ENCODE results near the gene ANO9. TPM values are rescaled to one million over a fixed set of nuclear protein-coding genes. Genes with fewer than 3 reads are reported as not detected.
"Not testable (repeated sequence)": the region's sequence is repeated elsewhere in the genome, so short reads cannot be mapped to it uniquely, and the experiment has no call there.

ANO9 gene
- total RNA-seq, 1 experiment from 2014 or later: 16.6 TPM

GRCh38 chr11:438101-438844 is 3.5 kb downstream of the ANO9 start:
- H3K9me3 ChIP-seq (ENCODE audit: low read length): no peaks in the 10 kb centered on the region
- DNase-seq (no peak), ATAC-seq (no peak)
- no peaks in the 10 kb centered on the region for H3K9me2 ChIP-seq (replicated peaks; ENCODE audit: low read length)
- BruUV-seq (replicated peaks): no TSS peak
- H3K27me3 ChIP-seq (ENCODE audit: low read length): no peaks in the 10 kb centered on the region
- CTCF ChIA-PET: no interaction called here
- H3K36me3 ChIP-seq (ENCODE audit: low read depth, low read length): no peaks in the 10 kb centered on the region
- no peak overlapping the region for H2AFZ ChIP-seq (ENCODE audit: low read length)
- no peak overlapping the region for H3K27ac ChIP-seq (ENCODE audit: low read length)
- H3K4me3 ChIP-seq (ENCODE audit: low read length): no peak overlapping the region
- POLR2A ChIA-PET (ENCODE audit: unreplicated experiment): no interaction called here
- H3K79me2 ChIP-seq (ENCODE audit: low read length): 0 out of 2 replicates have a peak, but pooled peaks cover 17% of the 10 kb centered on the region
- no peaks in the 10 kb centered on the region for H4K20me1 ChIP-seq (ENCODE audit: low read length)
- intact Hi-C loops (cut with micrococcal nuclease): no loop called here
- no peak overlapping the region for H3K9ac ChIP-seq (ENCODE audit: low read length)
- no peak overlapping the region for H3K4me2 ChIP-seq (ENCODE audit: low read length)
- TF ChIP-seq CTCF (conservative IDR thresholded peaks at IDR 0.05; ENCODE audit: low read depth, low read length) (no peak), EZH2 (IDR thresholded peaks at IDR 0.05; ENCODE audit: low read length, unreplicated experiment) (no peak), EZH2phosphoT487 (IDR thresholded peaks at IDR 0.05; ENCODE audit: borderline replicate concordance, low read length) (no peak)
- no peaks in the 10 kb centered on the region for H3F3A ChIP-seq (ENCODE audit: low read length, unreplicated experiment)
- H3K4me1 ChIP-seq (ENCODE audit: insufficient read depth, low read length): peaks cover 8% of the 10 kb centered on the region; the same call in 1 of the 2 replicates

DNA sequence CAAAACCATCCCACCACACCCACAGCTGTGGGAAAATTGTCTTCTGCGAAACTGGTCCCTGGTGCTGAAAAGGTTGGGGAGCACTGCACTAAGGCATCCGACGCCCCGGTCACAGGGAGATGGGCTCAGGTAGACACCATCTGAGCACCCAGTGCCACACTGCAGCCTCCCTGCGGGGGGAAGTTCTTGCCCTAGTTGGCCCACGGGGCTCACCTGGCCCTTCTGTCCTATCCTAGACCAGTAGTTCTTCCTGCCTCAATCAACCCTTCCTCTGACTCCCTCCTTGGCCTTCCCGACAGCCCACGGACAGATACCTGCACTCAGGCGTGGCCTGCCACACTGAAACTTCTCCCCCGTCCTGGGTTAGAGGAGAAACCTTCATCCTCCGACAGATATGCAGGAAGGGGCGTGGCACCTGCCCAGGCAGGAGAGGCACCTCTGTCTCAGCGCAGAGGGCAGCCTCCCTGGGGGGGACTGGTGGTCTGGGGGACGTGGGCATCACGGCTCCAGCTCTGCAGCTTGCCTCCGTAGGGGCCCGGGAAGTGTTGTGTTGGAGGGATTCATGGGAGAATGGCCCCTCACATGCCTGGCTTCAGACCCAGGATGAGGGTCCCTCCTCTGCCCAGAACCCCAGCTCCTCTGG is 4.5 kb downstream of the ANO9 start:
- Histone ChIP-seq H4K20me1 (ENCODE audit: low read length) (no peaks in the 10 kb centered on the region), H3K27ac (ENCODE audit: low read length) (no peak overlapping the region), H3K4me2 (ENCODE audit: low read length) (no peak overlapping the region), H3K36me3 (ENCODE audit: low read depth, low read length) (no peaks in the 10 kb centered on the region), H3F3A (ENCODE audit: low read length, unreplicated experiment) (no peaks in the 10 kb centered on the region), H3K9me2 (replicated peaks; ENCODE audit: low read length) (no peaks in the 10 kb centered on the region), H2AFZ (ENCODE audit: low read length) (no peak overlapping the region), H3K9ac (ENCODE audit: low read length) (no peak overlapping the region), H3K4me1 (ENCODE audit: insufficient read depth, low read length) (peaks cover 8% of the 10 kb centered on the region; the same call in 1 of the 2 replicates), H3K79me2 (ENCODE audit: low read length) (0 out of 2 replicates have a peak, but pooled peaks cover 17% of the 10 kb centered on the region), H3K9me3 (ENCODE audit: low read length) (no peaks in the 10 kb centered on the region), H3K4me3 (ENCODE audit: low read length) (no peak overlapping the region), H3K27me3 (ENCODE audit: low read length) (no peaks in the 10 kb centered on the region)
- no peak for ATAC-seq
- no peak for DNase-seq
- TF ChIP-seq CTCF (conservative IDR thresholded peaks at IDR 0.05; ENCODE audit: low read depth, low read length) (no peak), EZH2phosphoT487 (IDR thresholded peaks at IDR 0.05; ENCODE audit: borderline replicate concordance, low read length) (no peak), EZH2 (IDR thresholded peaks at IDR 0.05; ENCODE audit: low read length, unreplicated experiment) (no peak)
- CTCF ChIA-PET: no interaction called here
- intact Hi-C loops (cut with micrococcal nuclease): no loop called here
- BruUV-seq (replicated peaks): no TSS peak
- POLR2A ChIA-PET (ENCODE audit: unreplicated experiment): no interaction called here

DNA sequence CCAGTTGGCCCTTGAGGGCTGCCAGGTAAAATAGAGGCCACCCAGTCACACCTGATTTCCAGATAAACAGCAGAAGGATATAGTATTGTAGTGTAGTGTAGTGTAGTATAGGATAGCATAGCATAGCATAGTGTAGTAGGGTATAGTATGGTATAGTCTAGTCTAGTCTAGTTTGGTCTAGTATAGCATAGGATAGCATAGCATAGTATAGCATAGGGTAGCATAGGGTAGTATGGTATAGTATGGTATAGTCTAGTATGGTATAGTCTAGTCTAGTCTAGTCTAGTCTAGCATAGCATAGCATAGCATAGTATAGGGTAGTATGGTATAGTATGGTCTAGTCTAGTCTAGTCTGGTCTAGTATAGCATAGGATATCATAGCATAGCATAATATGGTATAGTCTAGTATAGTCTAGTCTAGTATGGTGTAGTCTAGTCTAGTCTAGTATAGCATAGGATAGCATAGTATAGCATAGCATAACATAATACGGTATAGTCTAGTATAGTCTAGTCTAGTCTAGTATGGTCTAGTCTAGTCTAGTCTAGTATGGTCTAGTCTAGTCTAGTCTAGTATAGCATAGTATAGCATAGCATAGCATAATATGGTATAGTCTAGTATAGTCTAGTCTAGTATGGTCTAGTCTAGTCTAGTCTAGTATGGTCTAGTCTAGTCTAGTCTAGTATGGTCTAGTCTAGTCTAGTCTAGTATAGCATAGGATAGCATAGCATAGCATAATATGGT is 6.6 kb downstream of the ANO9 start:
- POLR2A ChIA-PET (ENCODE audit: unreplicated experiment); ATAC-seq: not testable (repeated sequence)

More for the DNA sequence above, 6.6 kb downstream of the ANO9 start:
- BruUV-seq (replicated peaks); H3K4me1 ChIP-seq (ENCODE audit: insufficient read depth, low read length); H3K27me3 ChIP-seq (ENCODE audit: low read length); H3K36me3 ChIP-seq (ENCODE audit: low read depth, low read length); H3K9me3 ChIP-seq (ENCODE audit: low read length); intact Hi-C loops (cut with micrococcal nuclease); H3K9me2 ChIP-seq (replicated peaks; ENCODE audit: low read length); H3K27ac ChIP-seq (ENCODE audit: low read length); H3K79me2 ChIP-seq (ENCODE audit: low read length); H3F3A ChIP-seq (ENCODE audit: low read length, unreplicated experiment); H3K4me3 ChIP-seq (ENCODE audit: low read length); CTCF ChIA-PET; H3K9ac ChIP-seq (ENCODE audit: low read length); H3K4me2 ChIP-seq (ENCODE audit: low read length); DNase-seq; H2AFZ ChIP-seq (ENCODE audit: low read length); H4K20me1 ChIP-seq (ENCODE audit: low read length): not testable (repeated sequence)
